Nephron (organoid): ENCODE data around the gene UBE3D.
"Not testable (repeated sequence)": the region's sequence is repeated elsewhere in the genome, so short reads cannot be mapped to it uniquely, and the experiment has no call there.

Source experiments
- H3K27ac Mint-ChIP-seq, 3 experiments: 2 replicates each; pipeline ENCODE4 v1.8.0; 2020; ENCODE audit warnings: mixed read lengths in 3 of 3, mild to moderate bottlenecking in 2 of 3, moderate library complexity in 1 of 3
- H3K27me3 Mint-ChIP-seq: 2 replicates; pipeline ENCODE4 v1.8.0; 2021; ENCODE audit warnings: low read depth, mild to moderate bottlenecking, moderate library complexity, mixed read lengths
- H3K36me3 Mint-ChIP-seq: 2 replicates; pipeline ENCODE4 v1.8.0; 2020; ENCODE audit warnings: low read depth, mixed read lengths
- H3K4me1 Mint-ChIP-seq: 2 replicates; pipeline ENCODE4 v1.8.0; 2020; ENCODE audit warnings: mixed read lengths
- H3K4me3 Mint-ChIP-seq, 3 experiments: 2 replicates each; pipeline ENCODE4 v1.8.0; 2020; ENCODE audit warnings: mild to moderate bottlenecking in 3 of 3, mixed read lengths in 3 of 3, moderate library complexity in 2 of 3
- H3K9me3 Mint-ChIP-seq: 2 replicates; pipeline ENCODE4 v1.8.0; 2020; ENCODE audit warnings: mixed read lengths
- TF ChIP-seq, protein P1 (sequence below), 3 experiments: fragments of 200-600 bp; sonication (generic); IDR thresholded peaks; one replicate each; pipeline ENCODE4 v1.5.0; 2021; ENCODE audit warnings: antibody characterized with exemption in 3 of 3; ENCODE audit not compliant: unreplicated experiment in 3 of 3

Gene UBE3D

DNA sequence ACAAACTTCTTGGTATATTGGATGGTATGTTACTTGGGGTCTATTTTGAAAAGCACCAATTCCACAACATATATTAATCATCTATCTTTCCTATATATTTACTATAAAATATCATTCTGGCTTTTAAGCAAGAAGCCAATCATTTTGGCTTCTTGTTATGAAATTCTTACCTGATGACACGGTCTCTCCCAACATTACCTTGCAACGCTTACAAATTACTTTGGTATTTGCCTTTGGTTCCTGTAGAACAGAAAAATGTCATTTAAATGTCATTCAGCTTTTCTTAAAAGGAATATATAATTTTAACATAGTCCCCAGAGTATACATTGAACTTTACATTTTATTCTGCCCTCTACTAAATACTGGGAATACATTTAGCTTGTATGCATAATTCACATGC lies 27.4 kb downstream of the UBE3D start:
- Mint-ChIP-seq H3K36me3 (peaks cover 46% of the 10 kb centered on the region), H3K9me3 (peaks cover 17% of the 10 kb centered on the region)
- TF ChIP-seq, protein P1, sequence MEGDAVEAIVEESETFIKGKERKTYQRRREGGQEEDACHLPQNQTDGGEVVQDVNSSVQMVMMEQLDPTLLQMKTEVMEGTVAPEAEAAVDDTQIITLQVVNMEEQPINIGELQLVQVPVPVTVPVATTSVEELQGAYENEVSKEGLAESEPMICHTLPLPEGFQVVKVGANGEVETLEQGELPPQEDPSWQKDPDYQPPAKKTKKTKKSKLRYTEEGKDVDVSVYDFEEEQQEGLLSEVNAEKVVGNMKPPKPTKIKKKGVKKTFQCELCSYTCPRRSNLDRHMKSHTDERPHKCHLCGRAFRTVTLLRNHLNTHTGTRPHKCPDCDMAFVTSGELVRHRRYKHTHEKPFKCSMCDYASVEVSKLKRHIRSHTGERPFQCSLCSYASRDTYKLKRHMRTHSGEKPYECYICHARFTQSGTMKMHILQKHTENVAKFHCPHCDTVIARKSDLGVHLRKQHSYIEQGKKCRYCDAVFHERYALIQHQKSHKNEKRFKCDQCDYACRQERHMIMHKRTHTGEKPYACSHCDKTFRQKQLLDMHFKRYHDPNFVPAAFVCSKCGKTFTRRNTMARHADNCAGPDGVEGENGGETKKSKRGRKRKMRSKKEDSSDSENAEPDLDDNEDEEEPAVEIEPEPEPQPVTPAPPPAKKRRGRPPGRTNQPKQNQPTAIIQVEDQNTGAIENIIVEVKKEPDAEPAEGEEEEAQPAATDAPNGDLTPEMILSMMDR (IDR thresholded peaks at IDR 0.05; ENCODE audit: unreplicated experiment in 3 of 3), result no peak

DNA sequence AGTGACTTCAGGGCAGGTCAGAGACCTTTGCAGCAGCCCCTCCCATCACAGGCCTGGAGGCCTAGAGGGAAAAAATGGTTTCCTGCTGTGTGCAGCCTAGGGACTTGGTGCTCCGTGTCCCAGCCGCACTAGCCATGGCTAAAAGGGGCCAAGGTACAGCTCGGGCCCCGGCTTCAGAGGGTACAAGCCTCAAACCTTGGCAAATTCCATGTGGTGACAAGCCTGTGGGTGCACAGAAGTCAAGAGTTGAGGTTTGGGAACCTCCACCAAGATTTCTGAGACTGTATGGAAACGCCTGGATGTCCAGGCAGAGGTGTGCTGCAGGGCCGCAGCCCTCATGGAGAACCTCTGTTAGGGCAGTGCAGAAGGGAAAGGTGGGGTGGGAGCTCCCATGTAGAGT lies 34.0 kb downstream of the UBE3D start:
- Mint-ChIP-seq H3K4me3 (no peak overlapping the region), H3K27me3 (no peaks in the 10 kb centered on the region), H3K9me3 (peaks cover 43% of the 10 kb centered on the region), H3K4me1 (no peaks in the 10 kb centered on the region), H3K36me3 (peaks cover 85% of the 10 kb centered on the region), H3K27ac (no peak overlapping the region)
- TF ChIP-seq, protein P1 (IDR thresholded peaks at IDR 0.05; ENCODE audit: unreplicated experiment in 3 of 3), result no peak

More for the DNA sequence above, 27.4 kb downstream of the UBE3D start:
- Mint-ChIP-seq H3K27ac (no peak overlapping the region), H3K27me3 (no peaks in the 10 kb centered on the region), H3K4me1 (no peaks in the 10 kb centered on the region), H3K4me3 (no peak overlapping the region)

DNA sequence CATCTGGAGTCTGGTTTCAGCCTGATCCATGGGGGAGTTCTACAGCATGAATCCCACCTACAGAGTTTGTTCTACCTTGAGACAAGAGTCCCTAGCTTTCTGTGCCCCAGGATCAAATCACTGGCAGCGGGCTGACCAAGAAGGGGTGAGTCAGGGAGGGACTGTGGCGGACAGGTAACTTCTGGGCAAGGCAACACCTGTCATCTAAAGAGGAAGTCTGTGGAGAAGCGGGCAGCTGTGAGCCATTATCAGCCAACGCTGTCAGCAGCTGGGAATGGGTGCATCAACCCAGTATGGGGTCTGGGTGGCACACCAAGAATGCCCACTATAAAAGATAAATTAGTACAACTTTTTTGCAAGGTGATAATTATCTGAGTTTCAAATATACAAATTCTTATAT lies 45.9 kb downstream of the UBE3D start:
- Mint-ChIP-seq H3K27ac (no peak overlapping the region), H3K9me3 (peaks cover 15% of the 10 kb centered on the region), H3K36me3 (peaks cover 64% of the 10 kb centered on the region), H3K4me3 (no peak overlapping the region), H3K4me1 (peaks cover 9% of the 10 kb centered on the region), H3K27me3 (no peaks in the 10 kb centered on the region)
- TF ChIP-seq, protein P1 (IDR thresholded peaks at IDR 0.05; ENCODE audit: unreplicated experiment in 3 of 3), result no peak

DNA sequence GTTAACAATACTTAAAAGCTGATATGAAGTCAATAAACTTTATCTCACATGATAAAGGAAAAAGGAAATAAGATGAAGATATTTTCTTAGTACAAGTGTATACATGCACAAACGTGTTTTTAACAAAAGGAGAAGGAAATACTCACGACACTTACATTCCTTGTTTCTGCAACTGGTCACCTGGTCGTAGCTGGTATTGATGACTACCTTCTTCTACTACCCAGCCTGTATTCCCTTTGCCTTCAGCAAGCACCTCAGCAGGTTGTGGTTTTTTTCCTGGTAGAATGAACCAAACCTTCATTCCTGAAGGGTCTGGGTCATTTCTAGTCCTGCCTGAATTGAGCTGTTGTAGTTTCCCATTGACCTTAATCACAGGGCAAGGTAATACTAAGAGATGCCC lies 54.5 kb downstream of the UBE3D start:
- not testable (repeated sequence) for H3K4me3 Mint-ChIP-seq, H3K27ac Mint-ChIP-seq, H3K4me1 Mint-ChIP-seq, H3K27me3 Mint-ChIP-seq
- peaks cover 14% of the 10 kb centered on the region for H3K9me3 Mint-ChIP-seq
- peaks cover 57% of the 10 kb centered on the region for H3K36me3 Mint-ChIP-seq

DNA sequence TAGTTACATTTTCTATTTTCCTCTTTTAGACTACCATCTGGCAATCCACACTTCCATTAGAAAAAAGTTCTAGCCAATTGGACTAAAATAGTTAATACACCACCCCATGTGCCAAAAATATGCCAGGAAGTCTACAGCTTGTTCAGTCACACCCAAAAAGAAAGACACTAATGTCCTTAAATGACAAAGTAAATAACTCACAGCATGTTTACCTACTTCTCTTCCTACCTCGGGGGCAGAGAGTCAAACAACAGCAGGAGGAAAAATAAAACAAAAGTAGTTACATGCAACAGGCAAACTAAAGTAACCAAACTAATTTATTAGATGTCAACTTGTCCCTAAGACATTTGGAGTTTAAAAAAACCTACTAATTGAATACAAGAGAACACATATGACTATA lies 57.0 kb downstream of the UBE3D start:
- H3K36me3 Mint-ChIP-seq, result peaks cover 32% of the 10 kb centered on the region
- peaks cover 3% of the 10 kb centered on the region for H3K9me3 Mint-ChIP-seq
- H3K27me3 Mint-ChIP-seq, result no peaks in the 10 kb centered on the region
- H3K27ac Mint-ChIP-seq, result no peak overlapping the region
- TF ChIP-seq, protein P1 (IDR thresholded peaks at IDR 0.05; ENCODE audit: unreplicated experiment in 3 of 3), result no peak
- peaks cover 5% of the 10 kb centered on the region for H3K4me1 Mint-ChIP-seq
- H3K4me3 Mint-ChIP-seq, result no peak overlapping the region

DNA sequence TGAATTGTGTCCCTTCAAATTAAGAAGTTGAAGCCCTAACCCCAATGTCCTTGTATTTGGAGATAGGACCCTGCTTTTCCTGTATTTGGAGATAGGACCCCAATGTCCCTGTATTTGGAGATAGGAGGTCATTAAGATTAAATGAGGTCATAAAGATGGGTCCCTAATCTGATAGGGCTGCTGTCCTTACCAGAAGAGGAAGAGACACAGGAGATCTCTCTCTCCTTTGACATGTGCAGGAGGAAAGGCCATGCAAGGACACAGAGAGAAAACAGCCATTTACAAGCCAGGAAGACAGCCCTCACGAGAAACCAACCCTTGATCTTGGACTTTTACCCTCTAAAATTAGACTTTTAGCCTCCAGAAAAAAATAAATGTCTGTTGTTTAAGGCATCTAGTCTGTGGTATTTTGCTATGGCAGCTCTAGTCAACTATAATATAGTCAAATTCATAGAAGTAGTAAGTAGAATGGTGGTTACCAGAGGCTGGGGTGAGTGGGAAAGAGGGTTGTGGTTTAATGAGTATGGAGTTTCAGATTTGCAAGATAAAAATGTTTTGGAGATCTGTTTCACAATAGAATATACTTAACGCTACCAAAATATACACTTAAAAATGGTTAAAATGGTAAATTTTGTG lies 59.3 kb downstream of the UBE3D start:
- Mint-ChIP-seq H3K27me3 (no peaks in the 10 kb centered on the region), H3K27ac (no peak overlapping the region), H3K4me1 (peaks cover 5% of the 10 kb centered on the region), H3K9me3 (no peaks in the 10 kb centered on the region), H3K4me3 (no peak overlapping the region), H3K36me3 (peaks cover 21% of the 10 kb centered on the region)
- TF ChIP-seq, protein P1 (IDR thresholded peaks at IDR 0.05; ENCODE audit: unreplicated experiment in 3 of 3), result no peak
